Left ventricle myocardium inferior (tissue), 1 donor: ENCODE data around the gene CWC27. TPM values are rescaled to one million over a fixed set of nuclear protein-coding genes. Genes with fewer than 3 reads are reported as not detected.

Source experiments
- DNase-seq: peaks from one replicate; pipeline ENCODE4 v3.0.0-alpha.2; 2020
- H3K27ac ChIP-seq: fragments of 200-600 bp; replicated peaks from 2 replicates; pipeline ENCODE4 v1.8.0; 2021
- H3K27me3 ChIP-seq: fragments of 200-600 bp; 2 replicates; pipeline ENCODE4 v1.8.0; 2021; ENCODE audit warnings: low read depth
- H3K36me3 ChIP-seq: fragments of 200-600 bp; 2 replicates; pipeline ENCODE4 v1.8.0; 2021
- H3K4me1 ChIP-seq: fragments of 200-600 bp; 2 replicates; pipeline ENCODE4 v1.8.0; 2021
- H3K4me3 ChIP-seq: fragments of 200-600 bp; 2 replicates; pipeline ENCODE4 v1.8.0; 2021; ENCODE audit warnings: mild to moderate bottlenecking, moderate library complexity
- H3K9me3 ChIP-seq: fragments of 200-600 bp; replicated peaks from 2 replicates; pipeline ENCODE4 v1.8.0; 2021
- intact Hi-C: fragments of 100-400 bp; cut with micrococcal nuclease; formaldehyde crosslinking; loops from one replicate; pipeline ENCODE4 v1.11.0; 2022
- total RNA-seq: library from RNA; stranded (reverse); fragmentation: NEBNext Ultra II Directional; extraction: Animal tissue kit (Norgen Biotek cat#: 25700); gene quantifications from one replicate; pipeline ENCODE4 v1.2.1, GENCODE V29; 2021
- TF ChIP-seq, protein P1 (sequence below): fragments of 200-600 bp; IDR thresholded peaks from 2 replicates; pipeline ENCODE4 v1.8.0; 2021; ENCODE audit warnings: antibody characterized with exemption, mild to moderate bottlenecking, borderline replicate concordance
- donor health status: DM: no; HTN: yes; CAD: no; lungs with severe emphysema.

Gene CWC27
- total RNA-seq, 1 donor from 2014 or later, result 26.7 TPM

DNA sequence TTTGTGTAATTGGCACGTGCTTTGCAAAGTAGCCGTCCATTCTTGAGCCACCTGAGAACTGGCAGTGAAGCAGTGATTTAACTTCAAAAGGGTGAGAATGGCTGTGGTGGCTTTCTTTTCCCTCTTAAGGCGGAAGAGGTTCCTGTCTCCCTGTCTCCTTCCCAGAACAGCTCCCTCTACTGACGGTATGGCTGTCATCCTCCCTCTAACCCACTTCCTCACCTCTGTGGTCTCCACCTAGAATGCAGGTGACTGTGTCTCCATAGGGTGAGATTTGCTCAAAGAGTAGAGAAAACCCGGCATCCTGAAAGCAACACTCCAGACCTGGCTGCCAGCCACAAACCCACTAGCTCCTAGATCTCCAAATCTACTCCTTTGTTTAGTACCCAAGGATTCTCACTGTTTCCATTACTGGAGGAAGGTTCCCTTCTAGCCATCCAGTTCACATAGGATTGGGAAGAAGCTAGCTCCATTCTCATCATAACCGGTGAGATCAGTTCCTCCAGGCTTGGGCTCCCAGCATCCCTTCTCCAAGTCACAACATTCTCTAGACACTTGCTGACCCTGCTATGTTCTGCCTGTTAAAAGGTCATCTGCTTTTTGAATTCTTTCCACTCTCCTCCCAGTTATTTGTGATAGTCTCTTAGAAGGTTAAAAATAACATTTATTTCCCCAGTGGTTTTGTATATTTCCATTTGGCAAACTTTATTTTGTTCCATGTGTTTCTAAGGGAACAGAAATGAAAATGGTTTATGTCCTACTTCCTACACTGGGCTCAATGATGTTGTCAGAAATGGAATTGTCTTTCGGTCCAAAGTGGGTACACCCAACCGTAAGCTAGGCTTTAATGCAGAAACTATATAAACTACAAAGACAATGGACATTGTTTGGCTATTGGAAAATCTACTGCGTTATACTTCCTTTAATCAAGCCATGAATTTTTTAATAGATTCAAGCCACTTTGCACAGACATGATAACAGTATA lies 269.4 kb downstream of the CWC27 start:
- H3K9me3 ChIP-seq, result no peaks in the 10 kb centered on the region
- peaks cover 68% of the 10 kb centered on the region for H3K4me1 ChIP-seq
- intact Hi-C loops, result loop anchor here (10.0 kb wide), 1 partner anchor 223 kb away; no protein-coding TSS in a partner anchor
- TF ChIP-seq, protein P1, sequence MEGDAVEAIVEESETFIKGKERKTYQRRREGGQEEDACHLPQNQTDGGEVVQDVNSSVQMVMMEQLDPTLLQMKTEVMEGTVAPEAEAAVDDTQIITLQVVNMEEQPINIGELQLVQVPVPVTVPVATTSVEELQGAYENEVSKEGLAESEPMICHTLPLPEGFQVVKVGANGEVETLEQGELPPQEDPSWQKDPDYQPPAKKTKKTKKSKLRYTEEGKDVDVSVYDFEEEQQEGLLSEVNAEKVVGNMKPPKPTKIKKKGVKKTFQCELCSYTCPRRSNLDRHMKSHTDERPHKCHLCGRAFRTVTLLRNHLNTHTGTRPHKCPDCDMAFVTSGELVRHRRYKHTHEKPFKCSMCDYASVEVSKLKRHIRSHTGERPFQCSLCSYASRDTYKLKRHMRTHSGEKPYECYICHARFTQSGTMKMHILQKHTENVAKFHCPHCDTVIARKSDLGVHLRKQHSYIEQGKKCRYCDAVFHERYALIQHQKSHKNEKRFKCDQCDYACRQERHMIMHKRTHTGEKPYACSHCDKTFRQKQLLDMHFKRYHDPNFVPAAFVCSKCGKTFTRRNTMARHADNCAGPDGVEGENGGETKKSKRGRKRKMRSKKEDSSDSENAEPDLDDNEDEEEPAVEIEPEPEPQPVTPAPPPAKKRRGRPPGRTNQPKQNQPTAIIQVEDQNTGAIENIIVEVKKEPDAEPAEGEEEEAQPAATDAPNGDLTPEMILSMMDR, result peak; percentile 43
- H3K27me3 ChIP-seq, result no peaks in the 10 kb centered on the region
- no peak overlapping the region for H3K4me3 ChIP-seq
- H3K27ac ChIP-seq, result peak overlapping the region; percentile 98
- H3K36me3 ChIP-seq, result no peaks in the 10 kb centered on the region
- no peak for DNase-seq

DNA sequence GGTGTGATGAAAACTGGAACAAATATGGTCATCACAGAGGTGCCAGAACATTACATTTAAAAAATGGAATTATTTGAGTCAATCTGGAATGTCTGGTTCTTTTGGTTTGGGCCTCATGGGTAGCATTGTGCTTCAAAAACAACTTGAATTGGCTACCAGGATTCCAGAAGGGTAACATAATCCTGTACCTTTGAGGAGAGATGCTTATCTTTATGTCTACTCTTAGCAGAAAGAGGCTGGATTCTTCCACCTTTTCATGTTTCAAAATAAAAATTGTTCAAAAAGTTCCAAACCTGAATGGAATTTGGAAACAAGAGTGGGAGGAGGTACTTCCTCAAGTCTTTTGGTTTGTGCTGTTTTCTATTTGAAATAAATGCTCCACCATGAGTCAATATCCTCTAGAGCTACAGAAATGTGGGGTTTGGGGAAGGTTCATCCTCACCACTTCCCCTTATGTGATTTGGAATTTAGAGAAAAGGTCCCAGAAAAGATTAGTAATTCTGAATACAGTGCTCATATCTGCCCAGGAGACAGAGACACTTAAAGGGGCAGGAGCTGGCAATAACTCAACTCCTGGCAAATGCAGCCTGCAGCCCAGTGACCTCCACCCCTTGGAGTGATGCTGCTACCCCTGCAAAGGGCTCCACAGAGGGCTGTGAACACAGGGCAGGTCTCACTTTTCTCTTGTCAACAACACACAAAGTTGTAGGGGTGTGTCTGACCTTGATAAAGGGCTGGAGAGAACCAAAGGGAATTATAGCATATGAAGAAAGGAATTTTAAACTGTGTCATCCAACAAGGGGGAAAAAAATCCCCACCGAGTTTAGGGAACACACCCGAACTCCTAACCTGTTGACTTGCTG lies 272.8 kb downstream of the CWC27 start:
- no peaks in the 10 kb centered on the region for H3K36me3 ChIP-seq
- H3K27me3 ChIP-seq, result no peaks in the 10 kb centered on the region
- peaks cover 44% of the 10 kb centered on the region for H3K4me1 ChIP-seq
- no peak for DNase-seq
- intact Hi-C loops, result no loop called here
- no peak overlapping the region for H3K4me3 ChIP-seq
- H3K27ac ChIP-seq, result peak overlapping the region; percentile 59
- no peaks in the 10 kb centered on the region for H3K9me3 ChIP-seq
- TF ChIP-seq, protein P1, result no peak

DNA sequence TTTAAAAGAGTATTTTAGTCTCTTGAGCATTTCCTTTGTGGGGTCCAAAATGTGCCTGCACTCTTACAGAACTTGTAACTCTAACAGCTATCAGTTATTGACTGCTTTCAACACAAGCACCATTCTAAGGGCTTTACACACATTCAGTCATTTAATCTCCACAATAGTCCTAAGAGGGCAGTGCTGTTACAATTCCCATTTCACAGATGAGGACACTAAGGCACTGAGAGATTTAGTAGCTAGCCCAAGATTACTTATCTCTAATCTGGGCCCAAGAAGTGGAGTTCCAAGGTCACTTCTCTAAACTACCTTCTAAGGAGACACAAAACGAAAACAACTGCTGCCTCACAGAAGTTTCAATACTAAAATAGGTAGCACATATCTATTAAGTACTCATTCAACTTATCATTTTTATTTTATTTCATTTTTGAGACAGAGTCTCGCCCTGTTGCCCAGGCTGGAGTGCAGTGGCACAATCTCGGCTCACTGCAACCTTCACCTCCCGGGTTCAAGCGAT lies 275.2 kb downstream of the CWC27 start:
- Histone ChIP-seq H3K4me3 (no peak overlapping the region), H3K9me3 (no peaks in the 10 kb centered on the region), H3K36me3 (no peaks in the 10 kb centered on the region), H3K27me3 (no peaks in the 10 kb centered on the region), H3K27ac (no peak overlapping the region), H3K4me1 (peaks cover 21% of the 10 kb centered on the region)
- TF ChIP-seq, protein P1, result no peak
- no peak for DNase-seq
- intact Hi-C loops, result no loop called here

DNA sequence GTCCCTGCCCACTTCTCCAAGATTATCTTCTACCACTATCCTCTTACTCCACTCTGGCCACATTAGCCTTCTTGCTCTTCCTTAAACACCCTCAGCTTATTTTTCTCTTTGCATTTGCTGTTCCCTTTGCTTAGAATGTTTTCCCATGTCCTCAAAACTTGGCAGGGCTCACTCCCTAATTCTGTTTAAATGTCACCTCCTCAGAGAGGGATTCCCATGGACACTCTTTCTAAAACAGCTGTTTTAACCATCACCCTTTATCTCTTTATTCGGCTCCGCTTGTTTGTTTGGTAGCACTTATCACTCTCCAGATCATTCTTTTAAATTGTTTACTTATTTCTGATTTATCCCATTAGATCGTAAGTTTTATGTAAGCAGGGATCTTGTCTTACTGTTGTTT lies 278.5 kb downstream of the CWC27 start:
- intact Hi-C loops, result no loop called here
- no peak for DNase-seq
- Histone ChIP-seq H3K27ac (peak overlapping the region; percentile 37), H3K4me3 (no peak overlapping the region), H3K9me3 (no peaks in the 10 kb centered on the region), H3K36me3 (no peaks in the 10 kb centered on the region), H3K4me1 (no peaks in the 10 kb centered on the region), H3K27me3 (no peaks in the 10 kb centered on the region)
- TF ChIP-seq, protein P1, result no peak
